ENCODE measurements around the gene NRG3.

The NRG3 gene
- total RNA-seq, result 0 to 0.12 (median 0) reads per million in 9 experiments

DNA sequence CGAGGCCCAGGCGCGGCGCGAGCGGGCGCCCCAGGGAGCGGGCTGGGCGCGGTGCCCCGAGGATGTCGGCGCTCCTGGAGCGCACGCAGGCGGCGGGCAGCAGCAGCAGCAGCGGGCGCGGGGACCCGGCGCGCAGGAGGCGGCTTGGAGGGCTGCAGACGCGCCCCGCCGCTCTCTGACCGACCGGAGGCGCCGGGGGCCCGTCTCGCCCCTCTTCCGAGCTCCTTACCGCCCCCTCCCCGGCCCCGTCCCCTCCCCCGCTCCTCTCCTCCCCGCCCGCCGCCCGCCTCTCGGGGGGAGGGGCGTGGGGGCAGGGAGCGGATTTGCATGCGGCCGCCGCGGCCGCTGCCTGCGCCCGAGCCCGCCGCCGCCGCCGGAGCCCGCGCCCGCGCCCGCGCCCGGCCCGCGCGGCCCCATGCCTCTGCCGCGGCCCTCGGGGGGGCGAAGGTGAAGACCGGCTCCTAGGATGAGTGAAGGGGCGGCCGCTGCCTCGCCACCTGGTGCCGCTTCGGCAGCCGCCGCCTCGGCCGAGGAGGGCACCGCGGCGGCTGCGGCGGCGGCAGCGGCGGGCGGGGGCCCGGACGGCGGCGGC lies at the start of gene NRG3:
TSS of gene NRG3 (plus strand) at position 320 of the 592 bp plus-strand sequence.
- ATAC-seq (replicated peaks) (no peak), DNase-seq (no peak)
- peaks cover 6 to 11% of the 10 kb centered on the region in 2 donors for H3K9me3 Mint-ChIP-seq
- no peak within 1 kb of the TSS for H3K27ac Mint-ChIP-seq
- peaks cover 6% of the 10 kb centered on the region for H3K36me3 Mint-ChIP-seq (ENCODE audit: insufficient read depth)
- peak within 1 kb of the TSS in 1 of 2 donors; percentile 20 for H3K4me3 Mint-ChIP-seq
- H3K27me3 Mint-ChIP-seq, result peaks cover 26% of the 10 kb centered on the region in 2 donors
- H3K4me1 Mint-ChIP-seq (ENCODE audit: low read depth in 2 of 2), result no peaks in the 10 kb centered on the region

DNA sequence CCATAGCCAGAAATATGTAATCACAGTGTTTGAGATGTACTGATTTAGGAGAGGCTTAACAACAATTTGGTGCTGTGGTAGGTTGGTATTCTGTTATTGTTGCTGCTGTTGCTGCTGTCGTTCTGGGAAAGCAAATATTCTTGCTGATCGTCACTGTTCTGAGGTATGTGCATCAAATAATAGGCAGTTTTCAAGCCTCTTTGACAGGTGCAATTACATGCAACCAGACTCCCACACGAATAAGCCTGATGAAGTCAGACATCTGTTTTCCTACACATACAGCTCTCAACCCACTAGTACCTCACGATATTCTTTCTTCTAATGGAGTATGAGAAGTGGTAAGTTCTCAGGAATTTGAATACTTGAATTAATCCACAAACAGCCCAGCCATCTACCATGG lies 46.7 kb upstream of the NRG3 start:
- no peaks in the 10 kb centered on the region for H3K4me1 Mint-ChIP-seq (ENCODE audit: low read depth in 2 of 2)
- H3K4me3 Mint-ChIP-seq, result no peak overlapping the region
- H3K27ac Mint-ChIP-seq, result no peak overlapping the region
- H3K9me3 Mint-ChIP-seq, result peaks cover 11 to 17% of the 10 kb centered on the region in 2 donors
- DNase-seq (no peak), ATAC-seq (replicated peaks) (no peak)
- H3K36me3 Mint-ChIP-seq (ENCODE audit: insufficient read depth), result no peaks in the 10 kb centered on the region
- no peaks in the 10 kb centered on the region for H3K27me3 Mint-ChIP-seq

DNA sequence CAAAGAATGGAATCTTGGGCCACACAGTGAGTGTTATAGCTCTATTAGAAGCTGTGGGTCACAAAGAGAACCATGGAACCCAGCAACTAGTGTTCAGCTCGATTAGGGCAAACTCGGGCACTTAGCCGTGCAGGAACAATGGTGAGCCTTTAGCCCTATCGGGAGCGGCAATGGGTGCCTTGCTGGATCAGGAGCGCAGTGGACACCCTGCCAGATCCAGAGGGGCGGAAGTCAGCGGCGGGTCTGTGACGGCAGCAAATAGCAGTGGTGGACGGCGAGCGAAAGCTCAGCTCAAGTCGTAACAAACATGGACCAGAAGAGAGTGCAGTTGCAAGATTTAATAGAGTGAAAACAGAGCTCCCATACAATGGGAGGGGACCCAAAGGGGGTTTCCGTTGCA lies 43.9 kb upstream of the NRG3 start:
- Mint-ChIP-seq H3K27ac (no peak overlapping the region), H3K36me3 (ENCODE audit: insufficient read depth) (no peaks in the 10 kb centered on the region), H3K9me3 (peaks cover 11 to 17% of the 10 kb centered on the region in 2 donors), H3K4me1 (ENCODE audit: low read depth in 2 of 2) (no peaks in the 10 kb centered on the region), H3K4me3 (no peak overlapping the region), H3K27me3 (no peaks in the 10 kb centered on the region)
- no peak for DNase-seq
- ATAC-seq (replicated peaks), result no peak

DNA sequence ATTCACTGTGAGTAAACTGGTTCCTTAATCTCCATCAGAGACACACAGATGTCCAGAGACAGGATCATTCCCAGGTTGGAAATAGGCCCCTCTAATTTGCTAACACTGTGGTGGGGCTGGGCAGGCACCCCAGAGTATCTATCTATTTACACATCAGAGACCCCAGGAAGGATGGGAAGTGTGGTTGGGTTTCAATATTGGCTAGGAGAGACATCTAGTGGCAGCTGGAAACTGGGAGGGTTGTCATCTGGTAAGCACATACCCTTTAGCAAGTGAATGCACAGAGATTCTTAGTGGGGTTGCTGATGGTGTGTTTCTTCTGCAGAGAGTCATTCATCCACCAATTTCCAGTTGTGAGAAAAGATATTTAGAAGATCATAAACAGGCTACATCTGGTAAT lies 36.0 kb upstream of the NRG3 start:
- Mint-ChIP-seq H3K27me3 (no peaks in the 10 kb centered on the region), H3K4me1 (ENCODE audit: low read depth in 2 of 2) (no peaks in the 10 kb centered on the region), H3K27ac (no peak overlapping the region), H3K9me3 (peaks cover 5 to 17% of the 10 kb centered on the region in 2 donors), H3K36me3 (ENCODE audit: insufficient read depth) (no peaks in the 10 kb centered on the region), H3K4me3 (no peak overlapping the region)
- ATAC-seq (replicated peaks) (no peak), DNase-seq (no peak)

DNA sequence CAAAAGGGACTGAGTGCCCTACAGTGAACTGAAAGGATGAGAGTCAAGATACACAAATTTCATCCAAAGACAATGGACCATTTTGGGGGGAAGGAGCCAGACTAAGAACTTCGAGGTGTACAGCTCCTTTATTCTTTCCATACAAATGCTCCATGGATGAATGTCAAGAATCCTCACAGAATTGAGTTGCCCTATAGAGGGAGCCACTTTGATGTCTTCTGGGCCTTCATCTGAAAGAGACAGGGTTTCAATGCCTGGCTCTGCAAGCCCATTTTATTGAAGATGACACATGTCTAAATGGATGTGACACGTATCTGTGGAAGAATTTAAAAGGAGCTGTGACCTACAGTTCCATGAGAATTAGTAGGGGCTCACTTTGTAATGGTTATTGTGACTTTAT lies 32.0 kb upstream of the NRG3 start:
- Mint-ChIP-seq H3K4me3 (no peak overlapping the region), H3K9me3 (peaks cover 5 to 16% of the 10 kb centered on the region in 2 donors), H3K4me1 (ENCODE audit: low read depth in 2 of 2) (no peaks in the 10 kb centered on the region), H3K27ac (no peak overlapping the region), H3K36me3 (ENCODE audit: insufficient read depth) (no peaks in the 10 kb centered on the region), H3K27me3 (no peaks in the 10 kb centered on the region)
- ATAC-seq (replicated peaks) (no peak), DNase-seq (no peak)

DNA sequence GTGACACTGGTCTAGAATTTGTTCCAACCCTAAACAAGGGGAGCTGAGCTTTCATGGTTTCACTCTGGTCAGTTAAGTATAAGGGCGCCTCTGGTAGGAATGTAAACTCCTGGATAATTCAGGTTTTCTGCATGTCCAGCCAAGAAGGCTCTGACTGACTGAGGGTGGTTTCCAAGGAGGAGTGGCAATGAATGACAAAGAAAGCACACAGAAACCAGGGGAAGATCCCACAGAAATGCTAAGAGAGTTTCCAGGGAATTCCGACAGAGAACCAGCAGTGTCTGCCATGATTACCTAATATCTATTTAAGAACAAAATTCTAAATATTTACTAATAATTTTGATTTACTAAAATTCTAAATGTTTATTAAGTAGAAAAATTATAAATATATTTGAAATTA lies 27.3 kb upstream of the NRG3 start:
- Mint-ChIP-seq H3K4me1 (ENCODE audit: low read depth in 2 of 2) (no peaks in the 10 kb centered on the region), H3K27me3 (no peaks in the 10 kb centered on the region), H3K4me3 (no peak overlapping the region), H3K27ac (no peak overlapping the region), H3K36me3 (ENCODE audit: insufficient read depth) (no peaks in the 10 kb centered on the region), H3K9me3 (peaks cover 4 to 6% of the 10 kb centered on the region in 2 donors)
- ATAC-seq (replicated peaks) (no peak), DNase-seq (no peak)

DNA sequence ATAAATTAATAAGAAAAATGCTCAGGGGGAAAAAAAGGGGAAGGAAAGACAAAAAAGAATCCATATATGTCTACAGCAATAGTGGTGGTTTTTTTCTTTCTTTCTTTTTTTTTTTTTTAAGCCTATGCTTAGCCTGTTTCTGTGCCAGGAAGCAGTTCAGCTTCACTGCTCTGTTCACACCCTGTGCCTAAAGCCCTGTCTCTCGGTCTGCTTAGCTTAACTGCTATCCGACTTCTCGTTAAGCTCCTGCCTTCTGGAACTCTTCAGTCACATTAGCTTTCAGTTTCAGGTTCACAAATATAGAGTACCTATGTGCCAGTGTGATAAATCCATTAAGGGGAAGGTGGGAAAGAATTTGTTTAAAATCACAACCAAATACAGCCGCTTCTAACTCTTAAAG lies 26.5 kb upstream of the NRG3 start:
- H3K36me3 Mint-ChIP-seq (ENCODE audit: insufficient read depth), result no peaks in the 10 kb centered on the region
- no peak for ATAC-seq (replicated peaks)
- peaks cover 4 to 14% of the 10 kb centered on the region in 2 donors for H3K9me3 Mint-ChIP-seq
- H3K4me3 Mint-ChIP-seq, result no peak overlapping the region
- no peaks in the 10 kb centered on the region for H3K4me1 Mint-ChIP-seq (ENCODE audit: low read depth in 2 of 2)
- H3K27me3 Mint-ChIP-seq, result no peaks in the 10 kb centered on the region
- DNase-seq, result no peak
- no peak overlapping the region for H3K27ac Mint-ChIP-seq

DNA sequence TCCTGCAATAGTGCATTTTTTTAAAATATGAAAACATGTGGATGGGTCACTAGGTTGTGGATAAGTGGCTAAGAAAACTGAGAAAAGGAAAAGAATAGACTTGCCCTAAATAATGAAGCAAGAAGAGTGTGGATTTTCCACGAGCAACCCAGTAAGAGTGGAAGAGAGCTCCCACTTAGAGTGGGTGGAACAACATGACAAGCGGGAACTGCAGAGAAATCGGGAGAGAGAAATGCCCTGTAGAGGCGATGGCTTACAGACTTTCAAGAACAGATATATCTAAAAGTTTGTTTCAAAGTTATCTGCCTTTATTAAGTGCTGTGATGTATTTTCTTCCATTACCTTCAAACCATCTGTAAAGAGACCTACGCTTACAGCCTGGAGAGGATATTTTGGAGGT lies 26.1 kb upstream of the NRG3 start:
- H3K4me3 Mint-ChIP-seq, result no peak overlapping the region

DNA sequence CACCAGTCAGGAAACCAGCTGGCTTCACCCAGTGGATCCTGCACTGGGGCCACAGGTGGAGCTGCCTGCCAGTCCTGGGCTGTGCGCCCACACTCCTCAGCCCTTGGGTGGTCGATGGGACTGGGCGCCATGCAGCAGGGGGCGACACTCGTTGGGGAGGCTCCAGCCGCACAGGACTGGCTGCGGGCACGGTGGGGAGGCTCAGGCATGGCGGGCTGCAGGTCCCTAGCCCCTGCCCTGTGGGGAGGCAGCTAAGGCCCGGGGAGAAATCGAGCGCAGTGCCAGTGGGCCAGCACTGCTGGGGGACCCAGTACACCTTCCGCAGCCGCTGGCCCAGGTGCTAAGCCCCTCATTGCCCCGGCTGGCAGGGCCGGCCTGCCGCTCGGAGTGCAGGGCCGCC lies 12.4 kb upstream of the NRG3 start:
- Mint-ChIP-seq H3K36me3 (ENCODE audit: insufficient read depth) (no peaks in the 10 kb centered on the region), H3K27me3 (no peaks in the 10 kb centered on the region), H3K27ac (no peak overlapping the region), H3K4me1 (ENCODE audit: low read depth in 2 of 2) (no peaks in the 10 kb centered on the region), H3K4me3 (no peak overlapping the region), H3K9me3 (peaks cover 9 to 12% of the 10 kb centered on the region in 2 donors)
- DNase-seq (no peak), ATAC-seq (replicated peaks) (no peak)

More for the DNA sequence above, 26.1 kb upstream of the NRG3 start:
- ATAC-seq (replicated peaks) (no peak), DNase-seq (no peak)
- Mint-ChIP-seq H3K36me3 (ENCODE audit: insufficient read depth) (no peaks in the 10 kb centered on the region), H3K4me1 (ENCODE audit: low read depth in 2 of 2) (no peaks in the 10 kb centered on the region), H3K27me3 (no peaks in the 10 kb centered on the region), H3K9me3 (peaks cover 4 to 15% of the 10 kb centered on the region in 2 donors), H3K27ac (no peak overlapping the region)

DNA sequence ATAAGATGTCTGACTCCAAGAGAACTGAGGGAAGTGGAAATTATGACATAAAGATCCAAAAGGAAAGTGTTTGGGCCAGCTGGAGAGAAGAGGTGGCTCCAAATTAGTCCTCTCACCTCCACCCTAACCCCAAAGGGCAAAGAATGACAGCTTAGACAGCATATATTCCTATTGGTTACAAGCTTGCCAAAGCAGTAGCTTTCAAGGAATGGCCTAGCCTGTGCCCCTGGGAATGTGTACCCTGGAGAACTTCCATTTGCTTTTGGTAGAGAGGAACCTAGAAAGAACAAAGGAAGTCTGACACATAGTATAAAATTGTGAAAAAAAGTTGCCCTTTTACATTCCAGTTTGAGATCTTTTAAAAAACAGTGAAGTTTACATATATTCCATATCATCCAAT lies 11.2 kb upstream of the NRG3 start:
- no peak for ATAC-seq (replicated peaks)
- no peak overlapping the region for H3K27ac Mint-ChIP-seq
- H3K4me3 Mint-ChIP-seq, result no peak overlapping the region
- H3K4me1 Mint-ChIP-seq (ENCODE audit: low read depth in 2 of 2), result no peaks in the 10 kb centered on the region
- H3K27me3 Mint-ChIP-seq, result no peaks in the 10 kb centered on the region
- H3K9me3 Mint-ChIP-seq, result peaks cover 7 to 9% of the 10 kb centered on the region in 2 donors
- no peak for DNase-seq
- no peaks in the 10 kb centered on the region for H3K36me3 Mint-ChIP-seq (ENCODE audit: insufficient read depth)

DNA sequence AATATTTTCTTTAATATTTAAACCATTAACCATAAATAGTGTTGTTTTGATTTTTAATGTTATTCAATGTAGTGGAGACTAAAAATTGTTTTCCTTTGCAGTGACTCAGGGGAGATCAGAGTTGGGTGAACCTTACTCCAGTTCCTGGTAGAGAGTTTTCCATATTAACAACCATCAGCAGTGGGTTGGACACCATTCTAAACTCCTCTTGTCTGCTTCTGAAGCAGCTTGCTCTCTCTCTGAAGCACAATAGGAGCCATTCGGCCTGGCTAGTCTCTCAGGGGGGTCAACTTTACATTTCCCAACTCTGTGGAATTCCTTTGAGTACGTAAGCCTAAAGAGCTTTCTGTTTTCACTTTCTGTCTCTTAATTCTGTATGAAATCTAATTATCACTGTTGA lies 9.4 kb upstream of the NRG3 start:
- DNase-seq, result no peak

DNA sequence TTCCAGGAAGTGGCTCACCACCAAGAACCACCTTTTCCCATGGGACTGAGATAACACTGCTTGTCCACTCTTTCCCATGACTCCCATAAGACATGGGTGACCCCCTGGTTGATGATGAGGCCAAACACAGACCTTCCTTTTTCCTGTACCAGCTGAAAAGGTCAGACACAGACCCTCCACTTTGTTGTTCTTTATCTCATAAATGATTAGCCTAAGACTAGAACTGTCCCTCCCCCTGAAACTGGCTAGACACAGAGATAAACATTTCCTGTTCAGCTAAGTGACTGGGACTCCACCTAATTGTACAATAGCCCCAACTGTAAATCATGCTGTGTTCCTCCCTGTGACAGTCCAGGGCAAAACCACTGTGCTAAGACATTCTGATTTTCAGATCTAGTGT lies 8.2 kb upstream of the NRG3 start:
- DNase-seq (no peak), ATAC-seq (replicated peaks) (no peak)
- H3K36me3 Mint-ChIP-seq (ENCODE audit: insufficient read depth), result no peaks in the 10 kb centered on the region
- peaks cover 5 to 7% of the 10 kb centered on the region in 2 donors for H3K9me3 Mint-ChIP-seq
- no peak overlapping the region for H3K4me3 Mint-ChIP-seq
- H3K27me3 Mint-ChIP-seq, result no peaks in the 10 kb centered on the region
- H3K4me1 Mint-ChIP-seq (ENCODE audit: low read depth in 2 of 2), result no peaks in the 10 kb centered on the region
- H3K27ac Mint-ChIP-seq, result no peak overlapping the region

More for the DNA sequence above, 9.4 kb upstream of the NRG3 start:
- no peaks in the 10 kb centered on the region for H3K27me3 Mint-ChIP-seq
- no peak overlapping the region for H3K4me3 Mint-ChIP-seq
- H3K4me1 Mint-ChIP-seq (ENCODE audit: low read depth in 2 of 2), result no peaks in the 10 kb centered on the region
- no peak overlapping the region for H3K27ac Mint-ChIP-seq
- H3K36me3 Mint-ChIP-seq (ENCODE audit: insufficient read depth), result no peaks in the 10 kb centered on the region
- no peak for ATAC-seq (replicated peaks)
- H3K9me3 Mint-ChIP-seq, result peaks cover 7 to 9% of the 10 kb centered on the region in 2 donors

DNA sequence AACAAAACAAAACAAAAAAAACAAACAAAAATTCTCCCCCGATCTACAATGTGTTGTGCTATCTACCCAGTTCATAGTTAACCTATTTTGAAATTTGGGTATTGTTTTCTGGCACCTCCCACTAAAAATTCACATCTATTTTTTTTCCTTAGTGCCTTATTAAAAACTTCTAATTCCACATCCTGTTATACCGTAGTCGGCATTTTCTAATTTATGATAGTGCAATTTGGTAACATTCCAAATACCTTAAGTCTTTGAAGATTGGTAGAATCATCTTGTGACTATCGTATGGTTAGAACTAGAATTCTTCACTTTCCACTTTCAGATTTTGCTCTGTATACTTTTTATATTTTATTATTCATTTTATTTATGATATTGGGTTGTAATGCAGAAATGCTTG lies 4.5 kb upstream of the NRG3 start:
- Mint-ChIP-seq H3K27me3 (peaks cover 1 to 7% of the 10 kb centered on the region in 2 donors), H3K4me3 (no peak overlapping the region), H3K4me1 (ENCODE audit: low read depth in 2 of 2) (no peaks in the 10 kb centered on the region), H3K36me3 (ENCODE audit: insufficient read depth) (peaks cover 3% of the 10 kb centered on the region), H3K9me3 (peaks cover 7% of the 10 kb centered on the region in 2 donors), H3K27ac (no peak overlapping the region)
- DNase-seq (no peak), ATAC-seq (replicated peaks) (no peak)

DNA sequence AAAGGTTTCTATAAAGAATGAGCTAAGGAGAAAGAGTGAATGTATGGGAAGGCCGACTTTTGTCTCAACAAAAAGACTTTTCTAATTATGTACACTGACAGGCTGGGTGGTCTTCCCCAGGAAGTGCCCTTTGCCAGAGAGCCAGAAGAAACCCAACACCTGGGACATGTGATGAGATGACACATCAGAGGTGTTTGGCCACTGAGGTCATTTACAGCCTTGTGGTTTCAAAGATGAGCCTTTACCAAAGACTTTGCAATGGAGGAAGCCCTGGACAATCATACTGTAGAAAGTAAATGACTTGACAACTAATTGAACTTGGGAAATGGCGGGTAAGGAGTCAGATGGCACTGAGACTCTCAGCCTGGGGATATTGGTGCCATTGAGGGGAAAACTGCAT lies 3.4 kb upstream of the NRG3 start:
- H3K27ac Mint-ChIP-seq, result no peak overlapping the region
- peaks cover 12 to 15% of the 10 kb centered on the region in 2 donors for H3K27me3 Mint-ChIP-seq
- peaks cover 6% of the 10 kb centered on the region for H3K36me3 Mint-ChIP-seq (ENCODE audit: insufficient read depth)
- H3K4me1 Mint-ChIP-seq (ENCODE audit: low read depth in 2 of 2), result no peaks in the 10 kb centered on the region
- peaks cover 9 to 10% of the 10 kb centered on the region in 2 donors for H3K9me3 Mint-ChIP-seq
- H3K4me3 Mint-ChIP-seq, result no peak overlapping the region
- no peak for DNase-seq
- no peak for ATAC-seq (replicated peaks)
